ENCODE measurements around the gene SCN9A.
"Not testable (repeated sequence)": the region's sequence is repeated elsewhere in the genome, so short reads cannot be mapped to it uniquely, and the experiment has no call there.

Gene SCN9A

GRCh38 chr2:166375736-166376487 lies at the start of gene SCN9A:
SCN9A (minus strand) TSS chr2:166375944; CDS start chr2:166311756, 64,188 bp downstream.
- peak; percentile 79 for DNase-seq

GRCh38 chr2:166424841-166425240 lies 49.1 kb upstream of the SCN9A start:
- no peak for DNase-seq

- no peak for DNase-seq
These were observed 43.8 kb upstream of the SCN9A start for GRCh38 chr2:166419616-166419934.

GRCh38 chr2:166418853-166419615 lies 43.3 kb upstream of the SCN9A start:
- DNase-seq: no peak

- peak; percentile 3 for DNase-seq
These were observed 41.9 kb upstream of the SCN9A start for GRCh38 chr2:166417669-166418068.

GRCh38 chr2:166413255-166413654 lies 37.5 kb upstream of the SCN9A start:
- no peak for DNase-seq

- DNase-seq: no peak
These were observed 35.9 kb upstream of the SCN9A start for GRCh38 chr2:166411473-166412230.

- no peak for DNase-seq
These were observed 35.2 kb upstream of the SCN9A start for GRCh38 chr2:166410828-166411472.

GRCh38 chr2:166407746-166408145 lies 32.0 kb upstream of the SCN9A start:
- DNase-seq: not testable (repeated sequence)

- no peak for DNase-seq
These were observed 30.6 kb upstream of the SCN9A start for GRCh38 chr2:166406374-166406773.

GRCh38 chr2:166405569-166405926 lies 29.8 kb upstream of the SCN9A start:
- DNase-seq: no peak

GRCh38 chr2:166404831-166405568 lies 29.3 kb upstream of the SCN9A start:
- no peak for DNase-seq

GRCh38 chr2:166394245-166394644 lies 18.5 kb upstream of the SCN9A start:
- no peak for DNase-seq

GRCh38 chr2:166393008-166393407 lies 17.3 kb upstream of the SCN9A start:
- no peak for DNase-seq

- no peak for DNase-seq
These were observed 12.8 kb upstream of the SCN9A start for GRCh38 chr2:166388481-166389070.

- no peak for DNase-seq
These were observed 9.6 kb upstream of the SCN9A start for GRCh38 chr2:166385313-166385712.

- no peak for DNase-seq
These were observed 9.0 kb upstream of the SCN9A start for GRCh38 chr2:166384774-166385173.

GRCh38 chr2:166382448-166382847 lies 6.7 kb upstream of the SCN9A start:
- DNase-seq: no peak

- DNase-seq: no peak
These were observed 4.9 kb upstream of the SCN9A start for GRCh38 chr2:166380615-166381014.

- DNase-seq: no peak
These were observed 1.1 kb upstream of the SCN9A start for GRCh38 chr2:166376873-166377272.

- DNase-seq: no peak
These were observed 714 bp upstream of the SCN9A start for GRCh38 chr2:166376488-166376828.

GRCh38 chr2:166375195-166375735 lies 479 bp downstream of the SCN9A start:
- DNase-seq: no peak
